GM18508 (cell line): Measurements from ENCODE around the gene PRR14L.
"Not testable (repeated sequence)": the region's sequence is repeated elsewhere in the genome, so short reads cannot be mapped to it uniquely, and the experiment has no call there.

ENCODE experiments used
- ATAC-seq: cut with Tn5 transposase; IDR thresholded peaks from one replicate; pipeline ENCODE4 v1.9.1; 2021; ENCODE audit warnings: moderate number of reproducible peaks; ENCODE audit not compliant: insufficient read depth, unreplicated experiment

Gene PRR14L

DNA sequence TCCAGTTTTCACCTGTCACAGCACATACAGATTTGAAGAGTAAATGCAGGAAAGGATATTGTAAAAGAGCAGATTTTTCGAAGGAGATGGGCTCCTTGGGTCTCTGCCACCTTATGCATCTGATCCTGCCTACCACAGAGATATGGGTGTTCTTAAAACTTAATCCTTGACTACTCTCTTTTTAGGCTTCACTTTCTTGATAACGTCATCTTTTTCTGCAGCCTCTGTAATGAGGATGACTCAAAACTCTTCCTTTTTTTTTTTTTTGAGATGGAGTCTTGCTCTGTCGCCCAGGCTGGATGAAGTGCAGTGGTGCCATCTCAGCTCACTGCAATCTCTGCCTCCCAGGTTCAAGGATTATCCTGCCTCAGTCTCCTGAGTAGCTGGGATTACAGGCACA is 7.8 kb downstream of the PRR14L start:
- ATAC-seq = no peak

DNA sequence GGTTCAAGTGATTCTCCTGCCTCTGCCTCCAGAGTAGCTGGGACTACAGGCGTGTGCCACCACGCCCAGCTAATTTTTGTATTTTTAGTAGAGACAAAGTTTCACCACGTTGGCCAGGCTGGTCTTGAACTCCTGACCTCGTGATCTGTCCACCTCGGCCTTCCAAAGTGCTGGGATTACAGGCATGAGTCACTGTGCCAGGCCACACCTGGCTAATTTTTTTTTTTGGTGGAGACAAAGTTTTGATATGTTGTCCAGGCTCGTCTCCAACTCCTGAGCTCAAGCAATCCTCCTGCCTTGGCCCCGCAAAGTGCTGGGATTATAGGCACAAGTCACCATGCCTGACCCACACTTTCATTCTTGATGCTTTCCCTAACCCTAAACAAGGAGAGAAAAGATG is 9.6 kb downstream of the PRR14L start:
- ATAC-seq = not testable (repeated sequence)

DNA sequence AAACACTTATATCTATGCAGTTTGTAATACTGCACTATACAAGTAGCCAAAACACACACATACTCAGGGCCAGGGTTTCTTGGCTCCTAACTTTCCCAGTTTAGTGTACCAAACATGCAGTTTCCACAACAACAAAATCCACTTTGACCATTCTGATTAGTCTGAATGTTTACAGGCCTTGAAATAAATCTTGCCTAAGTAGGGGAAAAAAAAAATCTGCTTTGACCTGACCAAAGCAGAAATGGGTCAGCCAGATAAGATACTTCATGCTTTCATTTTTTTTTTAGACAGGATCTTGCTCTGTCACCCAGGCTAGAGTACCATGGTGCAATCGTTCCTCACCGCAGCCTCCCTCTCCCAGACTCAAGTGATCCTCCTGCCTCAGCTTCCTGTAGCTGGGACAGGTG is 10.1 kb downstream of the PRR14L start:
- no peak for ATAC-seq

DNA sequence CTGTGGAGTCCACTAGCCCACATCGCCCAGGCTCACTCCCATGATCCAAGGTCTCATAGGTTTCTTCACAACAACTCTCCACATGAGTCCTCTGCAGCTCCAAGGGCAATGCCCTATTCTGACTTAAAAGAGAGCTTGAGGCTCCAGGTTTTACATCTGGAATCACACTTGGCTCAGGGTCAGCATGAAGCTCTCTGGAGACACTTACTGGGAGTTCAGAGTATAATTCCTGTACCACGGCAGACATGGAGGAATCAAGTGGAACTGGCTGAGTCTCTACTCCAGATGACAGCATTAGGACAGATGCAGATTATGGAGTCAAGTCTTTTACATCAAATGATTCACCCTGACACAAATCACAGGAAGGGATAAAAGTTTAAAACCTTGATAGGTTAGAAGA is 11.4 kb downstream of the PRR14L start:
- no peak for ATAC-seq

DNA sequence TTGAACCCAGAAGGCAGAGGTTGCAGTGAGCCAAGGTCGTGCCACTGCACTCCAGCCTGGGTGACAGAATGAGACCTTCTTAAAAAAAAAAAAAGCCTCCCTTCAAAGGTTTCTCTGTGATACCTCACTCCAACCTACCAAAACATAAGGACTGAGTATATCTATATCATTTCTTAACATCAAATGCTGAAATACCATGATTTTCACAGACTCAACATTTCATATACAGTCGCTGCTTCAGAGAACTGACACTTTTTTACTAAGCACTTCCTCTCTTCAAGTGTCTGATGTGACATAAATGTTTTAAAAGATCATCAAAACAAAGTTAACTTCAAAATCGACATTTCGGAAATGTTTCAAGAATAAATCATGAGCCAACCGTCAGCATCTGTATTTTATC is 12.0 kb downstream of the PRR14L start:
- ATAC-seq = no peak

DNA sequence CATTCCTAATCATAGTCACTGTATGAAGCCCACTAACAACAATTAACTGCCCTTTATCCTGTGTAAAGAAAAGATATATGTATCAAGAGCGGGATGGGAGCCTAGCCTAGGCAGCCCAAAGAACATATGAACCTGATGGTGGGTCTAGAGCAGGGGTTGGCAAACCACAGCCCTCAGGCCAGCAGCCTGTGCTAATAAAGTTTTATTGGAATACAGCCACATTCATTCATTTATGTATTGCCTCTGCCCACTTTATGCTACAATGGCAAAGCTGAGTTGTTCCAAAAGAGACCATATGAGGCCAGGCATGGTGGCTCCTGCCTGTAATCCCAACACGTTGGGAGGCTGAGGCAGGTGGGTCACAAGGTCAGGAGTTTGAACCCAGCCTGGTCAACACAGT is 13.5 kb downstream of the PRR14L start:
- ATAC-seq = no peak

DNA sequence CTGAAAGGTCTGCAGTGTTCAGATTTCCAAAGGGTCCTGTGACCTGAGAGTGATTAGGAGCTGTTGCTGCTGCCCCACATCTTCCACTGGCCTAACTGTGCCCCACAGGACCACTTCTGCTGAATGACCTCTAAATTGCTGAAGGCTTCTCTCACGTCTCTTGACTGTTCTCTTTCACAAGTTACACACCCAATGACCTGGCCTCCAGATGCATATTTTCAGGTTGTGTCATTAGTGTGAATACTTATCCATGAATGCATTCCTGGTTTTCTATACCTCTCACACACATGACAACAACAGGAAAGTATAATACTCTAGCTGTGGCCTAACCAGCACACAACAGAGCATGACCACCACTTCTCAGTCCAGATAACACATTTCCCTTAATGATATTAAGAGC is 15.4 kb downstream of the PRR14L start:
- ATAC-seq = no peak

DNA sequence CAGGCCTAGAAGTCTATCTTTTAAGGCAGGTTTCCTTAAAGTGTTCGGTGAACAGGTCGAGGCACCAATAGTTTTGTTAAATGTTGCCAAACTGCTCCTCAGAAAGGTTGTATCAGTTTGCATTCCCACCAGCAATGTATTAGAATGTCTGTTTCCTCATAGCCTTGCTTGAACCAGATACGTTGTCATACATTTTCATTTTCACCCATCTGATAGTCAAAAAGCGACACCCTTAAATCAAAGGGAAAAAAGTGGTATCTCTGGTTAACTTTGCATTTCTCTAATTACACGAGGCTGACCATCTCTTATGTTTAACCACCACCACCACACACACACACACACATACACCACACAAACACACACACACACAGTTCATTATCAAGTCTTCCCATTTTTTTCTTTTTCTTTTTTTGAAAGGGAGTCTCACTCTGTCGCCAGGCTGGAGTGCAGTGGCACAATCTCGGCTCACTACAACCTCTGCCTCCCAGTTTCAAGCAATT is 16.3 kb downstream of the PRR14L start:
- no peak for ATAC-seq

DNA sequence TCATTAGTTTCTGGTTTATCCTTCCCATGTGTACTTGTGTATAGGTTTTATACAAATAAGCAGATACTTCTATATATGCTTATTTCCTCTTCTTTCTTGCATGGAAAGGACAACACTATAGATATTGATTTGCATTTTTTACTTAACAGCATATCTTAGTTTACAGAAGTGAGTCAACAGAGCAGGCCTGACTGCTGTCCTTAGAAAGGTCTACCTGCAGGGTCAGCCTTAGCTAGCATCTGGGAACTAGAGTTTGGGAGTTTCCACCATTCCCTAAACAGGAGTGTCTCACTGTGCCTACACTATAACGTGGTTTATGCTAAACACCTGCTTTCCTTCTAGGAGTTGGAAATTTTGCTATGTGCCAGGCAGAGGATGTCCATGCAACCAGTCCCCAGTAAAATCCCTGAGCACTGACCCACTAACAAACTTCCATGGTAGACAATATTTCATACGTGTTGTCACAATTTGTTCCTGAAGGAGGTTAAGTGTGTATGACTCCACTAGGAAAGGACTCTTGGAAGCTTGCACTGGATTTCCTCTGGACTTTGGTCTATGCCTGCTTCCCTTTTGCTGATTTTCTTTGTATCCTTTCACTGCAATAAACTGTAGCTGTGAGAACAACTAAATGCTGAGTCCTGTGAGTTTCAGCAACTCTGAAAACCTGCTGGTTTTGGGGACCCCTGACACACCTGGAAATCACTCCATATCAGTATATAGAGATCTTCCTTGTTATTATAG is 17.7 kb downstream of the PRR14L start:
- ATAC-seq = no peak

DNA sequence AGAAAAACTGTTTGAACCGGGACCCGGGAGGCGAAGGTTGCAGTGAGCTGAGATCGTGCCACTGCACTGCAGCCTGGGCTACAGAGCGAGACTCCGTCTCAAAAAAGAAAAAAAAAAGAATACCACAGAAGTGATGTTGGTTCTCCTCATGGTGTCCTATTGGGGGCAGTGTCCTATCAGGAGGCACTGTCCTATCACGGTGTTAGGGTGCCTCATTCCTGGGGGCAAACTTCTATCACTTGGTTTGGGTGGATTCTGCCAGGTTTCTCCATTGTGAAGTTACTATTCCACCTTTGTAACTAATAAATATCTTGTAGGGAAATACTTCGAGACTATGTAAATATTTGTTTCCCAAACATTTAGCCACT is 19.6 kb downstream of the PRR14L start:
- no peak for ATAC-seq

DNA sequence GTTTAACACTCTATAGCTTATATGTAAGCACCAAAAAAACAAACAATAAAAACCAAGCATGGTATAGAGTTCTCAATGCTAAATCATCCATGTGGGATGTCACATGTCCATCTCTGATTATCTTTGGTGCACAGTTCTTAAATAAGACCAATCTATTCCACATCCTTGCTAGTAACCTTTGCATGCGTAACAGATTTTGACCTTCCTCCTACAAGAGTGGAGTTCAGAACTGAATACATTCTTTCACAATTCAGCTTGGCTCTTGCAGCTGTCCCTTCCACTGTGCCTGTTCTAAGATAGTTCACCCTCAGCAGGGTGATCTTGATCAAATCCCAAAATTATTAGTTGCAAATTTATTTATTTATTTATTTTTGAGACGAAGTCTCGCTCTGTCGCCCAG is 21.1 kb downstream of the PRR14L start:
- ATAC-seq = no peak

DNA sequence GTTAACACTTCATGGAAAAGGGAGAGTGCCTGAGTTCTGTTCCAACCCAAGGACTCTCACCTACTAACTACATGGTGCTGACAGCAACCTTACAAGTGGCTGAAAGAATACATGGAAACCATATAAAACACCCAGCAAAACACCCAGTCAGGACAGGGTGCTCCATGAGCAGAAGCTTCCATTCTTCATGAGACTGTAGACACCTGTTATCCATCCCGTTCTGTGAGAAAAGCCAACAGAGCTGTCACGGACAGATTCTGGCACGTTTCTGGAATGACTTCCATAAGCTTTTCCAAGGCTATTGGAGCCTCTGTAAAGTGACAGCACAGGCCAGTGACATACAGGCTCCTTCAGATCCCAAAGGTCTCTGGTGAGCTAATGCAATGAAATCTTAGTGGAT is 23.2 kb downstream of the PRR14L start:
- ATAC-seq = no peak

DNA sequence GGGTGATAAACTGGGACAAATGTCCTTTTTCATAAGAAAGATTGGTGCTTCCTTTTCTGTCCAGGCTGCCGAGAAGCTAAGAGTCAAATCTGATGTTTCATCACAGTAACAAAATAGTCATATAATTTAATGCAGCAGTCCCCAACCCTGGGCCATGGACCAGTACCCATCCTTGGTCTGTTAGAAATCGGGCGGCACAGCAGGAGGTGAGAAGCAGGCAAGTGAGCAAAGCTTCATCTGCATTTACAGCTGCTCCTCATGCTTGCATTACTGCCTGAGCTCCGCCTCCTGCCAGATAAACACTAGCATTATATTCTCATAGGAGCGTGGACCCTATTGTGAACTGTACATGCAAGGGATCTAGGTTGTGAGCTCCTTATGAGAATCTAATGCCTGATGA is 26.2 kb downstream of the PRR14L start:
- ATAC-seq = no peak

DNA sequence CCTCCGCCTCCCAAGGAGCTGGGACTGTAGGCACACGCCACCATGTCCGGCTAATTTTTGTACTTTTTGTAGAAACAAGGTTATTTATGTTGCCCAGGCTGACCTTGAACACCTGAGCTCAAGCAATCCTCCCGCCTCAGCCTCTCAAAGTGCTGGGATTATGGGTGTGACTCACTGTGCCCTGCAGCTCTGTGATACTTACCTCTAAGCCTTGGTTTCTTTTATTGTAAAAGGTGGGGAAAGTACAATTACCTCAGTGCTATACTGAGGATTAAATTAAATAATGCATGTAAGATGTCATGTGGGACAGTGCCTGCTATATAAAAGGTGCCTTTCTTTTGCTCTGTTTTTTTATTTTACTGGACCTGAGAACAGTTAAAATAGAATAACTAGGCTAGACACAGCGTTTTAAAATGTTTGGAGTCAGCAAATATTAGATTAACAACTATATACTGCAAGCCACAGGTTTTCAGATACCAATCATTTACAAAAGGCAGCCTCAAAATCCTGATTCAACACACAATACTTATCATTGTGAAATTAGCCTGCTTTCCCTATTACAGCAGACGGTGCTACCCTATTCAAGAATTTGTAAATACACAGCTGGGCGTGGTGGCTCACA is 30.0 kb downstream of the PRR14L start:
- no peak for ATAC-seq

DNA sequence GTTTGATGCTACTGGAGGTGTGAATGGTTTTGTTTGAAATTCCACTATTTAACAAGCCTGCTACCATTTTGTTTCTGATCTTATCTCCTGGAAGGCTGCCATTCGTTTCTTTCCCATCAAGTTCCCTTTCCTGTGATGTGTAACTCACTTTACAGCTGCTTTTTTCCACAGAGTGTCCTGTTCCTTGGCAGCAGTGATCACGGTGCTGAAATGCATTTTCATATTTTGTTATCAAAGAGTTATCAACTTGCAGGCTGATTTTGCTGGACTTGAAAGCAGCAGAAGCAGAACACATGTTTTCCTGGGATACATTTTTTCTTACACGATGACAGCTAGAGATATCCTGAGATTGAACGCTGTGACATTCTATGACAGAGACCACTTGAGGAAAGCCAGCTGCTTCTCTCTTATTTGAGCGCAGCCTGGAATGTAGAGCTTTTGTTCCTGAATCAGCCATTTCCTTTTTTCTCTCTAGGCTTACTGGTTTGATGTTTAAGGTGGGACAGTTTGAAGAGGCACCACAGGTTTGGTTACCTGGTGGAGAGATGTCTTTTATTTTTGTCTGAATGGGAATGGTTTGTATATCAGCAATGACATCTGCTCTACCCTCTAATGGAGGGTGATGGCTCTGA is 34.7 kb downstream of the PRR14L start:
- ATAC-seq = no peak

DNA sequence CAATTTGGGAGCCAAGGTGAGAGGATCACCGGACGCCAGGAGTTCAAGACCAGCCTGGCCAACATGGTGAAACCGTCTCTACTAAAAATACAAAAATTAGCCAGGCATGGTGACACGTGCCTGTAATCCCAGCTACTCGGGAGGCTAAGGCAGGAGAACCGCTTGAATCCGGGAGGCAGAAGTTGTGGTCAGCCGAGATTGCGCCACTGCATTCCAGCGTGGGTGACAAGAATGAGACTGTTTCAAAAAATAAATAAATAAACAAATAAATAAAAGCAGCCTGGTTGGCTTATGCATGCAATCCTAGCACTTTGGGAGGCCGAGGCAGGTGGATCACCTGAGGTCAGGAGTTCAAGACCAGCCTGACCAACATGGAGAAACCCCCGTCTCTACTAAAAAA is 38.7 kb downstream of the PRR14L start:
- ATAC-seq = not testable (repeated sequence)

DNA sequence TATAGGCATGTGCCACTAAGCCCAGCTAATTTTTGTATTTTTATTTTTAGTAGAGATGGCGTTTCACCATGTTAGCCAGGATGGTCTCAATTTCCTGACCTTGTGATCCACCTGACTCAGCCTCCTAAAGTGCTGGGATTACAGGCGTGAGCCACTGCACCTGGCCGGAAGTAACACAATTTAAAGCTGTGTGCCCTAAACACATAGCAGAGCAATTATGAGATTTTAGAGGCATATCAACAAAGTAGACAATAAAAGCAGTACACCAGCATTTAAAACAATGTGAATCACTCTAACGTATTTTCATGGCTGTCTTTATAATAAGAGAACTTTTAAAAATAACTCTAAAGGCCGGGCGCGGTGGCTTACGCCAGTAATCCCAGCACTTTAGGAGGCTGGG is 42.4 kb downstream of the PRR14L start:
- no peak for ATAC-seq

DNA sequence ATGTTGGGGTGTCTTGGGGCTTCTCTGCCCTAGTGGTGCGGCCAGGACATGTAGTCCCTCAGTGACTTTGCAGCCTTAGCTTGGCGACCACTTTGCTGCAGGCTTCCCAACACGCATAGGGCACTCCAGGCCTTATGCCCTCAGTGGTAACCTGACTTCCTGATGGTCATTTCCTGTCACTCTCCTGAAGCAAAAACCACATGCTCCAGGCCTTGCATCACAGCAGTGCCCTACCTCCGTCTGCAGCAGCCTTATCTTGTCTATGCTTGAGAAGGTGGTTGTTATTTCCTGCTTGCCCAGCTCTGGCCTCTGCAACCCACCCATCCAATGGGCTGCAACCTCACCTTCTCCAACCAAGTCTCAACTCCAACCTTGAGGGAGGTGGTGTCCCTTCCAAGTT is 54.5 kb downstream of the PRR14L start:
- ATAC-seq = no peak

DNA sequence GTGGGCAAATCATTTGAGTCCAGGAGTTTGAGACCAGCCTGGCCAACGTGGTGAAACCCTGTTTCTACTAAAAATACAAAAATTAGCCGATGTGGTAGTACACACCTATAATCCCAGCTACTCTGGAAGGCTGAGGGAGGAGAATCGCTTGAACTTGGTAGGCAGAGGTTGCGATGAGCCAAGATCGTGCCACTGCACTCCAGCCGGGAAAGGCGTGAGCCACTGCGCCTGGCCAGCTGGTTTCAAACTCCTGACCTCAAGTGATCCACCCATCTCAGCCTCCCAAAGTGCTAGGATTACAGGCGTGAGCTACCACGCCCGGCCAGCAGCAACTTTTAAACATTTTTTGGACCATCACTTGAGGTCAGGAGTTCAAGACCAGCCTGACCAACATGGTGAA is 55.9 kb downstream of the PRR14L start:
- not testable (repeated sequence) for ATAC-seq

DNA sequence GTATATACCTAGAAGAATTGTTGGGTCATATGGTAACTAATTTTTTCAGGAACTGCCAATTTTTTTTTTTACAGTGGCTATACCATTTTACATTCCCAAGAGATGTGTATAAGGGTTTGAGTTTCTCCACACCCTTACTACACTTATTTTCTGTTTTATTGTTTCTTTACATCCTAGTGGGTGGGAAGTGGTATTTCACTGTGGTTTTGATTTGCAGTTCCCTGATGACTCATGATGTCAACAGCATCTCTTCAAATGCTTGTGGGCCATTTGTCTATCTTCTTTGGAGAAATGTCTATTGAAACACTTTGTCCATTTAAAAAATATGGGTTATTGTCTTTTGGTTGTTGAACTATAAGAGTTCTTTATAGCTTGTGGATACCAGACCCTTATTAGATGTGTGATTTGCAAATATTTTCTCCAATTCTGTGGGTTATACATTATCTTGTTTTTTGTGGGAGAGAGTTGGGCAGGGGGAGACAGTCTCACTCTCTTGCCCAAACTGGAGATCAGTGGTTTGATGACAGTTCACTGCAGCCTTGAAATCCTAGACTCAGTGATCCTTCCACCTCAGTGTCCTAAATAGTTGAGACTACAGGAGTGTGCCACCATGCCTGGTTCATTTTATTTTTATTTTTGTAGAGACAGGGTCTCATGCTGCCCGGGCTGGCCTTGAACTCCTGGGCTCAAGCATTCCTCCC is 57.6 kb downstream of the PRR14L start:
- no peak for ATAC-seq

DNA sequence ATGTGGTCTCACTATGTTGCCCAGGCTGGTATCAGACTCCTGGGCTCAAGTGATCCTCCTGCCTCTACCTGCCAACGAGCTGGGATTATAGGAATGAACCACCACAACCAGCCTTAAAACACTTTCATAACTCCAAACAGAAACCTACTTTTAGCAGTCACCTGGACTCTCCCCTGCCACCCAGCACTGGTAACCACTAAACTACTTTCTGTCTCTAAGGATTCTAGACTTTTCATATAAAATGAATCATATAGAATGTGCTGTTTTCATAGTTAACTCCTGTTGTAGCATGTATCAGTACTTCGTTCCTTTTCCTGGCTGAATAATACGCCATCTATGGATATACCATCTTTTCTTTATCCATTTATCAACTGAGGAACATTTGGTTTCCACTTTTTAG is 58.5 kb downstream of the PRR14L start:
- no peak for ATAC-seq
